ENCODE results near the gene C1QTNF6. TPM values are rescaled to one million over a fixed set of nuclear protein-coding genes. Genes with fewer than 3 reads are reported as not detected.
A peak's percentile ranks its signal among the peaks of the same experiment; 100 is the strongest.

C1QTNF6 gene
- total and polyA plus RNA-seq, 2 of the 8 experiments (the other 6 are each of a cell fraction or from before 2014, with no cell fraction given), result 3.1 to 6.5 TPM

DNA sequence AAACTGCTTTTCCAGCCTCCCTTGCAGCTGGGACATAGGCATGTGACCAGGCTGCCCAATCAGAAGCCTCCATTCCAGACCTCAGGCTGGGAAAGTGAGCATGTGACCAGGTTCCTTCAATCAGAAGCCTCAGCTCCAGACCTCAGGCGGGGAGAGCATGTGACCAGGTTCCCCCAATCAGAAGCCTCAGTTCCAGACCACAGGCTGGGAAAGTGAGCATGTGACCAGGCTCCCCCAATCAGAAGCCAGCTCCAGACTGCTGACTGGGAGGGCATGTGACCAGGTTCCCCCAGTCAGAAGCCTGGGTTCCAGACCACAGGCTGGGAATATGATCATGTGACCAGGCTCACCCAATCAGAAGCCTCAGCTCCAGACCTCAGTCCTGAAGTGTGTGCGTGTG, 26.6 kb downstream of the C1QTNF6 start:
- no peak overlapping the region for H2AFZ ChIP-seq (ENCODE audit: low read length)
- H3K4me2 ChIP-seq (ENCODE audit: insufficient read depth in 1 of 2, low read depth in 2 of 2, low read length in 2 of 2), result no peak overlapping the region
- H2BK15ac ChIP-seq (ENCODE audit: low read length), result no peak overlapping the region
- FAIRE-seq, result no peak
- no peak overlapping the region for H3K56ac ChIP-seq (replicated peaks; ENCODE audit: insufficient read length, low read depth, low read length)
- no peak overlapping the region for H2AK5ac ChIP-seq (ENCODE audit: low read depth, low read length)
- ChIA-PET CTCF (ENCODE audit: partially characterized antibody) (interaction anchor here (0.8 to 7.9 kb wide), 11 partner anchors 12 to 132 kb away, joined by 3 to 77 read pairs (median 4); partner anchors contain the start of genes IL2RB and TMPRSS6), POLR2A (ENCODE audit: partially characterized antibody) (no interaction called here)
- no peak overlapping the region for H3K9ac ChIP-seq (replicated peaks in 1 of 4; ENCODE audit: extremely low read depth in 1 of 4, low read depth in 3 of 4, low read length in 3 of 4)
- H3K18ac ChIP-seq (ENCODE audit: extremely low read depth, low read length), result no peak overlapping the region
- H4K20me1 ChIP-seq (replicated peaks in 1 of 2; ENCODE audit: control insufficient read depth in 1 of 2, insufficient read depth in 2 of 2, low read length in 2 of 2), result no peaks in the 10 kb centered on the region
- H3K27ac ChIP-seq (ENCODE audit: low read depth, low read length), result no peak overlapping the region
- H4K8ac ChIP-seq (ENCODE audit: extremely low read depth, insufficient read depth, low read length), result no peak overlapping the region
- no peaks in the 10 kb centered on the region for H3K79me1 ChIP-seq (ENCODE audit: low read depth, low read length)
- no peak for DNase-seq (ENCODE audit: low read depth in 1 of 2, low spot score in 2 of 2)
- H3K4me3 ChIP-seq (ENCODE audit: extremely low read depth in 1 of 4, insufficient read depth in 2 of 4, low read depth in 3 of 4, low read length in 4 of 4), result no peak overlapping the region
- H3K9me3 ChIP-seq (ENCODE audit: insufficient read depth in 2 of 2, low read depth in 1 of 2, low read length in 1 of 2), result peaks cover 5% of the 10 kb centered on the region in 2 experiments; a peak in 2 of 4 replicates
- no peak overlapping the region for H2BK120ac ChIP-seq (replicated peaks; ENCODE audit: low read depth, low read length)
- no peak overlapping the region for H3K14ac ChIP-seq (ENCODE audit: insufficient read length)
- H3K23ac ChIP-seq (ENCODE audit: insufficient read length), result no peak overlapping the region
- TF ChIP-seq, protein P1, sequence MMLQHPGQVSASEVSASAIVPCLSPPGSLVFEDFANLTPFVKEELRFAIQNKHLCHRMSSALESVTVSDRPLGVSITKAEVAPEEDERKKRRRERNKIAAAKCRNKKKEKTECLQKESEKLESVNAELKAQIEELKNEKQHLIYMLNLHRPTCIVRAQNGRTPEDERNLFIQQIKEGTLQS (IDR thresholded peaks at IDR 0.05; ENCODE audit: insufficient read depth, low read depth, low read length), result peak; percentile 47
- TF ChIP-seq, protein P2, sequence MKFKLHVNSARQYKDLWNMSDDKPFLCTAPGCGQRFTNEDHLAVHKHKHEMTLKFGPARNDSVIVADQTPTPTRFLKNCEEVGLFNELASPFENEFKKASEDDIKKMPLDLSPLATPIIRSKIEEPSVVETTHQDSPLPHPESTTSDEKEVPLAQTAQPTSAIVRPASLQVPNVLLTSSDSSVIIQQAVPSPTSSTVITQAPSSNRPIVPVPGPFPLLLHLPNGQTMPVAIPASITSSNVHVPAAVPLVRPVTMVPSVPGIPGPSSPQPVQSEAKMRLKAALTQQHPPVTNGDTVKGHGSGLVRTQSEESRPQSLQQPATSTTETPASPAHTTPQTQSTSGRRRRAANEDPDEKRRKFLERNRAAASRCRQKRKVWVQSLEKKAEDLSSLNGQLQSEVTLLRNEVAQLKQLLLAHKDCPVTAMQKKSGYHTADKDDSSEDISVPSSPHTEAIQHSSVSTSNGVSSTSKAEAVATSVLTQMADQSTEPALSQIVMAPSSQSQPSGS (IDR thresholded peaks at IDR 0.05; ENCODE audit: low read length), result no peak
- TF ChIP-seq POLR2A (IDR thresholded peaks at IDR 0.05; ENCODE audit: control extremely low read depth in 1 of 2, low read depth in 2 of 2, low read length in 2 of 2), result no peak
- TF ChIP-seq, protein P3, sequence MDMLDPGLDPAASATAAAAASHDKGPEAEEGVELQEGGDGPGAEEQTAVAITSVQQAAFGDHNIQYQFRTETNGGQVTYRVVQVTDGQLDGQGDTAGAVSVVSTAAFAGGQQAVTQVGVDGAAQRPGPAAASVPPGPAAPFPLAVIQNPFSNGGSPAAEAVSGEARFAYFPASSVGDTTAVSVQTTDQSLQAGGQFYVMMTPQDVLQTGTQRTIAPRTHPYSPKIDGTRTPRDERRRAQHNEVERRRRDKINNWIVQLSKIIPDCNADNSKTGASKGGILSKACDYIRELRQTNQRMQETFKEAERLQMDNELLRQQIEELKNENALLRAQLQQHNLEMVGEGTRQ (IDR thresholded peaks at IDR 0.05; ENCODE audit: low read length), result peak; percentile 86
- 82% methylated on average over 2 of the region's 2 CpGs; no CpG with 5 or more reads in 1 of the 2 experiments for WGBS, 2 experiments (ENCODE audit: extremely low coverage in 1 of 2, insufficient coverage in 1 of 2, insufficient read length in 1 of 2, insufficient replicate concordance in 2 of 2, low coverage in 1 of 2, low lambda C conversion rate in 2 of 2, missing lambda C conversion rate in 1 of 2)
- no peaks in the 10 kb centered on the region for H3K36me3 ChIP-seq (ENCODE audit: control insufficient read depth in 2 of 4, insufficient read depth in 4 of 4, low read length in 3 of 4)
- no peaks in the 10 kb centered on the region for H3K79me2 ChIP-seq (ENCODE audit: control insufficient read depth in 1 of 2, insufficient read depth in 2 of 2, low read length in 2 of 2)
- H4K5ac ChIP-seq (ENCODE audit: insufficient read length, low read depth, low read length), result no peak overlapping the region
- peaks cover 0 to 4% (median 2%) of the 10 kb centered on the region in 4 experiments; a peak in 3 of 7 replicates for H3K4me1 ChIP-seq (replicated peaks in 1 of 4; ENCODE audit: control insufficient read depth in 3 of 4, insufficient read depth in 4 of 4, low read length in 3 of 4)
- no peak overlapping the region for H2BK12ac ChIP-seq (ENCODE audit: low read depth, low read length)
- no peaks in the 10 kb centered on the region; a peak in 2 of 7 replicates for H3K27me3 ChIP-seq (replicated peaks in 1 of 4; ENCODE audit: control insufficient read depth in 3 of 4, extremely low read depth in 1 of 4, insufficient read depth in 3 of 4, low read length in 3 of 4)
- H2BK5ac ChIP-seq (ENCODE audit: low read depth, low read length), result no peak overlapping the region
- no peak overlapping the region for H3K4ac ChIP-seq (replicated peaks; ENCODE audit: insufficient read length, low read depth, low read length)
- H4K91ac ChIP-seq (replicated peaks; ENCODE audit: insufficient read length, low read length), result no peak overlapping the region
- H2BK20ac ChIP-seq (ENCODE audit: low read length), result no peak overlapping the region
- no peaks in the 10 kb centered on the region for H3K23me2 ChIP-seq (ENCODE audit: low read depth, low read length)

Data from H1 (cell line).